H54 (cell line): ENCODE results near the gene SWSAP1.
"Not testable (repeated sequence)": the region's sequence is repeated elsewhere in the genome, so short reads cannot be mapped to it uniquely, and the experiment has no call there.

Experiments
- DNase-seq: peaks from one replicate; pipeline ENCODE4 v3.0.0; 2011; ENCODE audit warnings: low spot score, mixed read lengths; ENCODE audit not compliant: insufficient read length
- FAIRE-seq: peaks from 3 replicates; lab custom pipeline; 2011; peaks lifted over from hg19 to GRCh38; lab: Jason Lieb, UNC
- POLR2A ChIP-seq: IDR thresholded peaks from 2 replicates; pipeline ENCODE4 v1.6.1; 2011; ENCODE audit warnings: low read depth, mild to moderate bottlenecking, low read length

Gene SWSAP1

GRCh38 chr19:11378319-11379189, 4.1 kb downstream of the SWSAP1 start:
- peak; percentile 89 for DNase-seq
- TF ChIP-seq POLR2A = no peak
- FAIRE-seq = peak; percentile 33

- not testable (repeated sequence) for DNase-seq
Measured at GRCh38 chr19:11379269-11379845, 4.9 kb downstream of the SWSAP1 start.

GRCh38 chr19:11379857-11380350, 5.4 kb downstream of the SWSAP1 start:
- DNase-seq = no peak
- no peak for FAIRE-seq
- TF ChIP-seq POLR2A = no peak

More at GRCh38 chr19:11379269-11379845, 4.9 kb downstream of the SWSAP1 start:
- not testable (repeated sequence) for FAIRE-seq

- FAIRE-seq = no peak
- TF ChIP-seq POLR2A = peak; percentile 85
Measured at GRCh38 chr19:11380653-11381537, 6.4 kb downstream of the SWSAP1 start.

GRCh38 chr19:11382898-11383705, 8.6 kb downstream of the SWSAP1 start:
- DNase-seq (no peak), FAIRE-seq (no peak)
- TF ChIP-seq POLR2A = no peak

More at GRCh38 chr19:11380653-11381537, 6.4 kb downstream of the SWSAP1 start:
- peak; percentile 93 for DNase-seq

GRCh38 chr19:11383706-11384048, 9.2 kb downstream of the SWSAP1 start:
- DNase-seq (no peak), FAIRE-seq (no peak)
- no peak for TF ChIP-seq POLR2A

GRCh38 chr19:11384778-11385129, 10.3 kb downstream of the SWSAP1 start:
- no peak for FAIRE-seq
- TF ChIP-seq POLR2A = no peak
- no peak for DNase-seq

- FAIRE-seq = no peak
- no peak for DNase-seq
- no peak for TF ChIP-seq POLR2A
Measured at GRCh38 chr19:11387162-11388034, 12.9 kb downstream of the SWSAP1 start.

- TF ChIP-seq POLR2A = no peak
- no peak for DNase-seq
- FAIRE-seq = no peak
Measured at GRCh38 chr19:11390359-11390758, 15.9 kb downstream of the SWSAP1 start.

- DNase-seq = no peak
- FAIRE-seq = no peak
- no peak for TF ChIP-seq POLR2A
Measured at GRCh38 chr19:11390933-11391680, 16.6 kb downstream of the SWSAP1 start.

GRCh38 chr19:11397089-11397610, 22.7 kb downstream of the SWSAP1 start:
- DNase-seq (no peak), FAIRE-seq (no peak)
- no peak for TF ChIP-seq POLR2A
